H9 (cell line): ENCODE measurements around the gene CSTPP1. TPM values are rescaled to one million over a fixed set of nuclear protein-coding genes. Genes with fewer than 3 reads are reported as not detected.
A peak's percentile ranks its signal among the peaks of the same experiment; 100 is the strongest.
"Not testable (repeated sequence)": the region's sequence is repeated elsewhere in the genome, so short reads cannot be mapped to it uniquely, and the experiment has no call there.

Source experiments
- DNase-seq: peaks from one replicate; pipeline ENCODE4 v3.0.0-alpha.2; 2017
- H2AFZ ChIP-seq: one replicate; pipeline ENCODE4 v1.6.1; 2013; ENCODE audit warnings: mild to moderate bottlenecking, low read length, control low read depth, moderate library complexity
- H2AK5ac ChIP-seq: 2 replicates; pipeline ENCODE4 v1.6.1; 2013; ENCODE audit warnings: low read length, control low read depth, mixed read lengths; ENCODE audit not compliant: insufficient read length
- H2BK120ac ChIP-seq: one replicate; pipeline ENCODE4 v1.6.1; 2013; ENCODE audit warnings: low read depth, mild to moderate bottlenecking, low read length, control low read depth, inconsistent platforms; ENCODE audit not compliant: poor library complexity, severe bottlenecking
- H2BK12ac ChIP-seq: 2 replicates; pipeline ENCODE4 v1.6.1; 2013; ENCODE audit warnings: low read length, control low read depth, mixed read lengths, low read depth; ENCODE audit not compliant: insufficient read length
- H2BK15ac ChIP-seq: 2 replicates; pipeline ENCODE4 v1.6.1; 2013; ENCODE audit warnings: low read depth, low read length, control low read depth
- H2BK20ac ChIP-seq: one replicate; pipeline ENCODE4 v1.6.1; 2013; ENCODE audit warnings: low read depth, mild to moderate bottlenecking, low read length, control low read depth, inconsistent platforms; ENCODE audit not compliant: poor library complexity, severe bottlenecking
- H2BK5ac ChIP-seq: 2 replicates; pipeline ENCODE4 v1.6.1; 2013; ENCODE audit warnings: low read length, control low read depth, mixed read lengths; ENCODE audit not compliant: insufficient read length
- H3K14ac ChIP-seq: 2 replicates; pipeline ENCODE4 v1.6.1; 2013; ENCODE audit warnings: low read length, control low read depth; ENCODE audit not compliant: insufficient read depth
- H3K18ac ChIP-seq: 2 replicates; pipeline ENCODE4 v1.6.1; 2013; ENCODE audit warnings: low read depth, mild to moderate bottlenecking, mixed read lengths, low read length, control low read depth; ENCODE audit not compliant: insufficient read length
- H3K23ac ChIP-seq: 2 replicates; pipeline ENCODE4 v1.6.1; 2013; ENCODE audit warnings: low read length, control low read depth, mixed read lengths, low read depth; ENCODE audit not compliant: insufficient read length
- H3K23me2 ChIP-seq: 2 replicates; pipeline ENCODE4 v1.6.1; 2013; ENCODE audit warnings: low read depth, mild to moderate bottlenecking, mixed read lengths, low read length, control low read depth; ENCODE audit not compliant: insufficient read length, poor library complexity, severe bottlenecking
- H3K27ac ChIP-seq: 2 replicates; pipeline ENCODE4 v1.5.1; 2013; ENCODE audit warnings: low read length, control low read depth, mixed read lengths, low read depth; ENCODE audit not compliant: insufficient read length
- H3K27me3 ChIP-seq: 2 replicates; pipeline ENCODE4 v1.6.1; 2013; ENCODE audit warnings: low read length, control low read depth, inconsistent platforms; ENCODE audit not compliant: insufficient read depth
- H3K4ac ChIP-seq: 2 replicates; pipeline ENCODE4 v1.6.1; 2013; ENCODE audit warnings: low read depth, mild to moderate bottlenecking, control low read depth, inconsistent platforms, low read length, moderate library complexity
- H3K4me1 ChIP-seq: 2 replicates; pipeline ENCODE4 v1.6.1; 2013; ENCODE audit warnings: low read length, control low read depth, inconsistent platforms; ENCODE audit not compliant: insufficient read depth
- H3K4me2 ChIP-seq: 2 replicates; pipeline ENCODE4 v1.6.1; 2013; ENCODE audit warnings: low read length, control low read depth, mixed read lengths; ENCODE audit not compliant: insufficient read length, insufficient read depth
- H3K56ac ChIP-seq: 2 replicates; pipeline ENCODE4 v1.6.1; 2013; ENCODE audit warnings: low read depth, mild to moderate bottlenecking, mixed read lengths, low read length, control low read depth; ENCODE audit not compliant: insufficient read length
- H3K79me1 ChIP-seq: 2 replicates; pipeline ENCODE4 v1.6.1; 2013; ENCODE audit warnings: low read depth, mild to moderate bottlenecking, moderate library complexity, low read length, control low read depth, inconsistent platforms; ENCODE audit not compliant: insufficient read depth, poor library complexity, severe bottlenecking
- H3K79me2 ChIP-seq: 2 replicates; pipeline ENCODE4 v1.6.1; 2013; ENCODE audit warnings: low read length, control low read depth, inconsistent platforms; ENCODE audit not compliant: insufficient read depth
- H3K9ac ChIP-seq: 2 replicates; pipeline ENCODE4 v1.6.1; 2013; ENCODE audit warnings: low read length, control low read depth, mixed read lengths; ENCODE audit not compliant: insufficient read length; ENCODE audit errors: extremely low read depth
- H3K9me3 ChIP-seq: one replicate; pipeline ENCODE4 v1.6.1; 2013; ENCODE audit warnings: low read depth, low read length, inconsistent platforms; ENCODE audit not compliant: control insufficient read depth
- H3T11ph ChIP-seq: one replicate; pipeline ENCODE4 v1.6.1; 2013; ENCODE audit warnings: mild to moderate bottlenecking, low read length, control low read depth, inconsistent platforms
- H4K20me1 ChIP-seq: one replicate; pipeline ENCODE4 v1.6.1; 2013; ENCODE audit not compliant: control insufficient read depth, insufficient read length, insufficient read depth
- H4K5ac ChIP-seq: 2 replicates; pipeline ENCODE4 v1.6.1; 2013; ENCODE audit warnings: low read depth, mild to moderate bottlenecking, mixed read lengths, low read length, control low read depth; ENCODE audit not compliant: insufficient read length
- H4K8ac ChIP-seq: replicated peaks from 2 replicates; pipeline ENCODE4 v1.6.1; 2013; ENCODE audit warnings: low read length, control low read depth, mixed read lengths, low read depth; ENCODE audit not compliant: insufficient read length
- H4K91ac ChIP-seq: 2 replicates; pipeline ENCODE4 v1.6.1; 2013; ENCODE audit warnings: low read depth, mild to moderate bottlenecking, moderate library complexity, mixed read lengths, low read length, control low read depth; ENCODE audit not compliant: insufficient read length
- H3K27ac Mint-ChIP-seq, 3 experiments: 2 replicates in 2 of 3; 3 replicates in 1 of 3; pipeline ENCODE4 v1.8.0; 2020 to 2021; ENCODE audit warnings: mixed read lengths in 3 of 3, mild to moderate bottlenecking in 1 of 3, moderate library complexity in 1 of 3
- H3K27me3 Mint-ChIP-seq: 2 replicates; pipeline ENCODE4 v1.8.0; 2021; ENCODE audit warnings: low read depth, mild to moderate bottlenecking, moderate library complexity, mixed read lengths
- H3K36me3 Mint-ChIP-seq, 3 experiments: 2 replicates in 2 of 3; 3 replicates in 1 of 3; pipeline ENCODE4 v1.8.0; 2020 to 2021; ENCODE audit warnings: low read depth in 3 of 3, mixed read lengths in 3 of 3; ENCODE audit not compliant: insufficient read depth in 1 of 3
- H3K4me1 Mint-ChIP-seq, 2 experiments: 2 replicates each; pipeline ENCODE4 v1.8.0; 2020; ENCODE audit warnings: mixed read lengths in 2 of 2
- H3K4me3 Mint-ChIP-seq, 2 experiments: 2 replicates in 1 of 2; 3 replicates in 1 of 2; pipeline ENCODE4 v1.8.0; 2020 to 2021; ENCODE audit warnings: mild to moderate bottlenecking in 2 of 2, mixed read lengths in 2 of 2, moderate library complexity in 1 of 2
- H3K9me3 Mint-ChIP-seq, 2 experiments: 2 replicates in 1 of 2; 3 replicates in 1 of 2; pipeline ENCODE4 v1.8.0; 2020; ENCODE audit warnings: mild to moderate bottlenecking in 2 of 2, mixed read lengths in 2 of 2, moderate library complexity in 1 of 2
- CTCF ChIP-seq: fragments of 200-600 bp; sonication (generic); conservative IDR thresholded peaks from 3 replicates; pipeline ENCODE4 v1.8.0; 2021; ENCODE audit warnings: antibody characterized with exemption, mild to moderate bottlenecking
- WGBS: extraction: QIAGEN DNeasy Blood & Tissue Kit; methylation state at CpG from one replicate; pipeline ENCODE4 v1.1.7; 2013; ENCODE audit warnings: missing lambda C conversion rate, low lambda C conversion rate, mixed read lengths; ENCODE audit not compliant: insufficient read length; ENCODE audit errors: extremely low coverage; 5-methylcytosine and 5-hydroxymethylcytosine counted together
- total RNA-seq: library from RNA; stranded (reverse); gene quantifications from 2 replicates; pipeline ENCODE4 v1.2.1, GENCODE V29; 2021

Gene CSTPP1
- total RNA-seq, 1 experiment from 2014 or later: 21.2 TPM

- Histone ChIP-seq H2BK20ac (no peak overlapping the region), H3K9me3 (no peaks in the 10 kb centered on the region), H3K27ac (no peak overlapping the region), H4K20me1 (no peaks in the 10 kb centered on the region), H3K23ac (no peak overlapping the region), H3T11ph (no peak overlapping the region), H2BK15ac (no peak overlapping the region), H2BK120ac (no peak overlapping the region), H3K4me1 (no peaks in the 10 kb centered on the region; the same call in 1 of the 2 replicates), H4K8ac (no peak overlapping the region), H3K27me3 (no peaks in the 10 kb centered on the region), H2AK5ac (no peak overlapping the region), H3K56ac (no peak overlapping the region), H4K5ac (no peak overlapping the region), H3K14ac (no peak overlapping the region), H3K79me2 (no peaks in the 10 kb centered on the region), H3K79me1 (no peaks in the 10 kb centered on the region), H3K9ac (no peak overlapping the region), H3K4ac (no peak overlapping the region), H2BK12ac (peak overlapping the region; percentile 15), H4K91ac (no peak overlapping the region), H2BK5ac (no peak overlapping the region), H3K23me2 (no peaks in the 10 kb centered on the region), H3K18ac (no peak overlapping the region), H2AFZ (no peak overlapping the region), H3K4me2 (no peak overlapping the region)
- H3K4me3 Mint-ChIP-seq: no peak overlapping the region
- DNase-seq: no peak
- peak overlapping the region in 1 of 3 experiments; percentile 85; a peak in 2 of 7 replicates for H3K27ac Mint-ChIP-seq
- no peaks in the 10 kb centered on the region; the same call in 1 of the 2 replicates for H3K27me3 Mint-ChIP-seq
- H3K36me3 Mint-ChIP-seq: no peaks in the 10 kb centered on the region
- no CpG with 5 or more reads among the region's 6 CpGs for WGBS
- H3K4me1 Mint-ChIP-seq: peaks cover 8 to 9% of the 10 kb centered on the region in 2 experiments
- TF ChIP-seq CTCF: no peak
- no peaks in the 10 kb centered on the region for H3K9me3 Mint-ChIP-seq
Observed at GRCh38 chr11:47207459-47207858, 270.9 kb downstream of the CSTPP1 start.

DNA sequence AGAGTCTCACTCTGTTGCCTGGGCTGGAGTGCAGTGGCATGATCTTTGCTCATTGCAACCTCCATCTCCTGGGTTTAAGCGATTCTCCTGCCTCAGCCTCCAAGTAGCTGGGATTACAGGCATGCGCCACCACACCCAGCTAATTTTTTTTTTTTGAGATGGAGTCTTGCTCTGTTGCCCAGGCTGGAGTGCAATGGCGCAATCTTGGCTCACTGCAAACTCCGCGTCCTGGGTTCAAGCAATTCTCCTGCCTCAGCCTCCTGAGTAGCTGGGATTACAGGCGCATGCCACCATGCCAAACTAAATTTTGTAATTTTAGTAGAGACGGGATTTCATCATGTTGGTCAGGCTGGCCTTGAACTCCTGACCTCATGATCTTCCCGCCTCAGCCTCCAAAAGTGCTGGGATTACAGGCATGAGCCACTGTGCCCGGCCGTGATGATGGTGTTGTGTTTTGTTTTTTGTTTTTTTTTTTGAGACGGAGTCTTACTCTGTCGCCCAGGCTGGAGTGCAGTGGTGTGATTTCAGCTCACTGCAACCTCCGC, 271.5 kb downstream of the CSTPP1 start:
- not testable (repeated sequence) for H2AK5ac ChIP-seq, H3K4ac ChIP-seq, H3K36me3 Mint-ChIP-seq, H3K14ac ChIP-seq, H3K23me2 ChIP-seq, H2BK12ac ChIP-seq, H3T11ph ChIP-seq, DNase-seq, H2BK20ac ChIP-seq, H4K5ac ChIP-seq, H4K8ac ChIP-seq, H3K4me1 Mint-ChIP-seq, H3K27ac Mint-ChIP-seq, H3K79me1 ChIP-seq, H3K27me3 ChIP-seq, H4K91ac ChIP-seq, H3K56ac ChIP-seq, H3K4me1 ChIP-seq, H3K9me3 Mint-ChIP-seq, H3K9ac ChIP-seq, H3K79me2 ChIP-seq, H2BK15ac ChIP-seq, H3K27me3 Mint-ChIP-seq, H3K9me3 ChIP-seq, H3K18ac ChIP-seq, H2BK5ac ChIP-seq, H2BK120ac ChIP-seq, H3K4me3 Mint-ChIP-seq, H3K4me2 ChIP-seq, H3K27ac ChIP-seq, H3K23ac ChIP-seq, H4K20me1 ChIP-seq, H2AFZ ChIP-seq
- WGBS: no CpG with 5 or more reads among the region's 13 CpGs
